ENCODE results near the gene HINT3.
"Not testable (repeated sequence)": the region's sequence is repeated elsewhere in the genome, so short reads cannot be mapped to it uniquely, and the experiment has no call there.

HINT3 gene

GRCh38 chr6:125956506-125957390, at the start of gene HINT3:
Gene HINT3, plus strand, starts transcription at chr6:125956770. Its CDS starts 208 bp downstream, at chr6:125956978.
- DNase-seq: peak; percentile 97 to 99

GRCh38 chr6:125910527-125910926, 46.0 kb upstream of the HINT3 start:
- DNase-seq: no peak

GRCh38 chr6:125911051-125911451, 45.5 kb upstream of the HINT3 start:
- DNase-seq: not testable (repeated sequence)

- DNase-seq: not testable (repeated sequence)
These were observed 44.1 kb upstream of the HINT3 start for GRCh38 chr6:125912430-125912829.

- DNase-seq: no peak
These were observed 43.4 kb upstream of the HINT3 start for GRCh38 chr6:125913145-125913544.

- DNase-seq: no peak
These were observed 42.7 kb upstream of the HINT3 start for GRCh38 chr6:125913864-125914351.

- no peak for DNase-seq
These were observed 38.3 kb upstream of the HINT3 start for GRCh38 chr6:125918230-125918629.

GRCh38 chr6:125918681-125919566, 37.6 kb upstream of the HINT3 start:
- DNase-seq: peak; percentile 35 to 47

- DNase-seq: no peak
These were observed 37.0 kb upstream of the HINT3 start for GRCh38 chr6:125919618-125920017.

GRCh38 chr6:125922322-125922860, 34.2 kb upstream of the HINT3 start:
- DNase-seq: no peak

- no peak for DNase-seq
These were observed 33.1 kb upstream of the HINT3 start for GRCh38 chr6:125923366-125923877.

- DNase-seq: no peak
These were observed 32.4 kb upstream of the HINT3 start for GRCh38 chr6:125924169-125924568.

GRCh38 chr6:125924697-125925358, 31.7 kb upstream of the HINT3 start:
- no peak for DNase-seq

- no peak for DNase-seq
These were observed 29.9 kb upstream of the HINT3 start for GRCh38 chr6:125926711-125927110.

GRCh38 chr6:125927761-125928160, 28.8 kb upstream of the HINT3 start:
- DNase-seq: no peak

GRCh38 chr6:125930765-125931418, 25.7 kb upstream of the HINT3 start:
- DNase-seq: no peak

- DNase-seq: no peak
These were observed 24.7 kb upstream of the HINT3 start for GRCh38 chr6:125931733-125932450.

GRCh38 chr6:125932451-125932795, 24.1 kb upstream of the HINT3 start:
- no peak for DNase-seq

GRCh38 chr6:125935520-125935919, 21.1 kb upstream of the HINT3 start:
- DNase-seq: not testable (repeated sequence)

- DNase-seq: no peak
These were observed 17.5 kb upstream of the HINT3 start for GRCh38 chr6:125939026-125939425.

- no peak for DNase-seq
These were observed 16.8 kb upstream of the HINT3 start for GRCh38 chr6:125939791-125940190.

Data from activated CD4-positive, alpha-beta T cell treated with anti-CD3 and anti-CD28 coated beads for 4 hours (primary cell).